Ovary (tissue), 3 donors: ENCODE results near the gene RAP1GDS1.

Source experiments
- CTCF ChIP-seq, 3 donors: fragments of 450-650 bp in 2 of 3; fragments of 200-600 bp in 1 of 3; IDR thresholded peaks; one replicate each; pipeline versions ENCODE4 v1.5.1 to v1.8.0; 2016 to 2022; ENCODE audit warnings: antibody characterized with exemption in 3 of 3, mild to moderate bottlenecking in 1 of 3
- EP300 ChIP-seq: sonication (generic); formaldehyde crosslinking; IDR thresholded peaks from one replicate; pipeline ENCODE4 v1.6.1; 2017; ENCODE audit warnings: antibody characterized with exemption
- POLR2A ChIP-seq: fragments of 450-650 bp; IDR thresholded peaks from one replicate; pipeline ENCODE4 v1.6.1; 2017; ENCODE audit warnings: antibody characterized with exemption, mild to moderate bottlenecking, moderate library complexity
- donor health status: DM: no; HTN: no; CAD: no.

GRCh38 chr4:98305576-98305975 lies 44.4 kb downstream of the RAP1GDS1 start:
- no peak for TF ChIP-seq POLR2A
- TF ChIP-seq CTCF (IDR thresholded peaks at IDR 0.05), result no peak
- no peak for TF ChIP-seq EP300
